HG03064 (cell line): Measurements from ENCODE around the gene DNAH17.

ENCODE experiments used
- ATAC-seq: cut with Tn5 transposase; IDR thresholded peaks from one replicate; pipeline ENCODE4 v1.9.1; 2021; ENCODE audit warnings: low read depth; ENCODE audit not compliant: unreplicated experiment

Gene DNAH17

GRCh38 chr17:78434455-78435329 is 142.5 kb downstream of the DNAH17 start:
- ATAC-seq, result no peak

DNA sequence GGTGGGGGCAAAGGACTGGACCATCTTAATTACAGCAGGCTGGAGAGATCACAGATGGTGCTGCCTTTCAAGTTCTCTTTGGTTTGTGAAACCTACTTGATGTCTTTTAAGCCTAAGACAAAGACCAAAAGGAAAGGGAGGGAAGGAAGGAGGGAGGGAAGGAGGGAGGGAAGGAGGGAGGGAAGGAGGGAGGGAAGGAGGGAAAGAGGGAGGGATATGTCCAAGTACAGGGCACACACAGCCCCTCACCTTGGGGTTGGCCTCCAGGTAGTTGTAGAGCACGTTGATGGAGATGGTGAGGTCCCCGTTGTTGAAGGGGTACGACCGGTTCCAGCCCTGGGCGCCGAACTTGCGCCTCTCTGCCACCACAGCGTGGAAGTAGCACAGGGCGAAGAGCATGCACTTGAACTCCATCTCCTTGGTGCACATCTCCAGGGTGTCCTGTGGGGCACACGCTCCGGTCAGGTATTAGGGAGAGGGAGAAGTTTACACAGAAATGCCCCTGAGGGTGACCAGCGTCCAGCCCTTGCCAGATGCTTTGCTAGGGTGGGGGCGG is 143.3 kb downstream of the DNAH17 start:
- no peak for ATAC-seq

GRCh38 chr17:78433013-78433727 is 144.0 kb downstream of the DNAH17 start:
- ATAC-seq, result no peak

GRCh38 chr17:78432226-78433012 is 144.8 kb downstream of the DNAH17 start:
- no peak for ATAC-seq

GRCh38 chr17:78431692-78431958 is 145.6 kb downstream of the DNAH17 start:
- no peak for ATAC-seq

- ATAC-seq, result no peak
Observed at GRCh38 chr17:78430892-78431691, 146.1 kb downstream of the DNAH17 start.

DNA sequence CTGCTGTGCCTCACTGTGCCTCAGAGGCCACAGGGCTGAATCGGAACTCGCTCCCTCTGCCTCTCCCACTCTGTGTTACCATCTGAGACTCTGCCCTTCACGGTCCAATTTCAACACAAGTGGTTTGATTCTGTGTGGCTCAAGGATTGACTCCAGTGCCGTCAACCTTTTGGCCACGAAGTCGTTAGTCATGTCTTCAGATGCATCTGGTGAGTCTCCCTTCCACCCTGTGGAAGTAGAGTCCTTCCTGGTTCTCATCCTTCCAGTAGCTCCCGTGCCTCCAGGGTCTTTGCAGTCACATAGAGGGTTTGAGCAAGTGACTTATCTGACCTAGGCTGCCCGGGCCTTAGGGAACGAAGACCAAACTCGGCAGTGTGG is 147.6 kb downstream of the DNAH17 start:
- no peak for ATAC-seq

DNA sequence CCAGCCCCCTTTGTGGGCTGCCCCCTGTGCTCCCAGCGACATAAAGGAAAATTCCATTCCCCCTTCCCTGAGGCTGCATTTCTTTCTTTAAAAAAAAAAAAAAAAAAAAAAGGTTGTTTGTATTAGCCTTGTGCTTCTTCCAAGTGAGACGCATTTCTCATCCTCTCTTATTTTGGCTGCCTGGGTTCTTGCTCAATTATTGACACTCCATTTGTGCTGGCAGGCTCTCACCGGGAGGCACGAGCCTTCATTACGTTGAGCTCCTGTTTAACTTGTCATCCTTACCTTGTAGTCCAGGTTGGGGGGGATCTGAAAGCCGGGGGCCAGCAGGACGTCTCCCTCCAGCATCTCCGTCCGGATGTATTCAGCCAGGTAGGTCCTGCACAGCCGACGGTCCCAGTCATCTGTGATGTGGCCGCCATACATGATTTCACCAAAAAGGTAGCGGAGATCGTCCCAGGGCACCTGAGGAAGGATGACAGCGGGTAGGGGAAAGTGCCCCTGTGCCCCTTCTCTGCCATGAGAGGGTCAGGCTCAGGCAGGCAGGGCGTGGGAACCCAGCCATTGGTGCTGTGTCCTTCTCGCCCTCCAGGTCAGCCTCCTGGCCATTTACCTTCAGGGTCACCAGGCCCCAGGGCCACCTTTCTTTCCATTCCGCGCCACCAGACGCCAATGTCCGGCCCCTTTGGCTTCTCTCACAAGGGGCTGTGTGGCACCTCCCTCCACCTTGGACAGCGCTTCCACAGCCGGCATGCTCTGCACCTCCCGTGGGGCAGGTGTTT is 148.2 kb downstream of the DNAH17 start:
- ATAC-seq, result no peak

DNA sequence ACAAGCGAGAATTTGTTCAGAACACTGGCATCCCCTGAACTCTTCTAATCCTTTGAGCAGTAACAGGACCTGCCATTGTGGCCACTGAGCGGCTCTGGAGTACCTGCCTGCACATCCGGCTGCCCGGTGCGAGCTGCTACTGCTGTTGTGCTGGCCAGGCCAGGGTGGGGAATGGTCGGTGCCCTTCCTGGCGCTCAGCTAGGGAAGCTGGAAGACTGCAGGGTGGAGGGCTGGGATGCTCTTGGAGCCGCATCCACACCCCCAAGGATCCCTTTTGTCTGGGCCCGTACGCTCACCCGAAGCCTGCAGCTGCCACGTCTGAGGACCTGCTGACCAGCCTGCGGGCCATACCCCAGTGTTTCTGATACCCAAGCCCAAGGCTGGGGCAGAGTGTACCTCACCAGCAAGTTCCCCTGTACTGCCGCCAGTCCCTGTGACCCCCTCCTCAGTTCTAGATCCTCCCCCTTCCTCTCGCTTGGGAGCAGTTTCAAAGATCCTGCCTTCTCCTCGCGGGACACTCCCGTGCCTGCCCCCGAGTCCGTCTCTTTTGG is 149.1 kb downstream of the DNAH17 start:
- ATAC-seq, result no peak

- ATAC-seq, result no peak
Observed at GRCh38 chr17:78427140-78427539, 150.1 kb downstream of the DNAH17 start.

DNA sequence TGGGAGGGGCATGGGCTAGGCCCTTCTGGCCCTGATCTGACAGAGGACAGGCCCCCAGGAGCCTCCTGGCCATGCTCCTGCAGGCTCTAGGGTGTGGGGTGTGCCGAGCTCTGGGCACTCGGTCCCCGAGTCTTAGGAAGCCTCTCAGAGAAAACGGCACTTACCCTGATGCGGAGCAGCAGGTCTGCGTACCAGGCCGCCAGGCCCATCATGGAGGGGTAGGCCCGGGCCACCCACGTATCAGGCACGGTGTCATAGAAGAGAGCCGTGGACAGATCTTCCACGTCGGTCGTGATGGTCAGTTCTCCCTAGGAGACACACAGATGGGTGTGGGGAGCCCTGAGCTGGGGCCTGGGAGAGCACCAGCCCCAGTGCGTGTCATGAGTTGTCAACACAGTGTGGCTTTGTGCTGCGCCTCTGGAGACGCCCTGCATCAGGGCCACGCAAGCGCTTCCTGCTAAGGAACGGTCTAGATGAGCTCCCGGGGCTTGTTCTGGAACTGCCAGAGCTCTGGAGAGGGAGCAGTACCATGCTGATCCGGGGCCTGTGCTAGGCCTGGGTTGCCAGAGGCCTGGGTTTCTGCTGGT is 150.8 kb downstream of the DNAH17 start:
- ATAC-seq, result no peak

DNA sequence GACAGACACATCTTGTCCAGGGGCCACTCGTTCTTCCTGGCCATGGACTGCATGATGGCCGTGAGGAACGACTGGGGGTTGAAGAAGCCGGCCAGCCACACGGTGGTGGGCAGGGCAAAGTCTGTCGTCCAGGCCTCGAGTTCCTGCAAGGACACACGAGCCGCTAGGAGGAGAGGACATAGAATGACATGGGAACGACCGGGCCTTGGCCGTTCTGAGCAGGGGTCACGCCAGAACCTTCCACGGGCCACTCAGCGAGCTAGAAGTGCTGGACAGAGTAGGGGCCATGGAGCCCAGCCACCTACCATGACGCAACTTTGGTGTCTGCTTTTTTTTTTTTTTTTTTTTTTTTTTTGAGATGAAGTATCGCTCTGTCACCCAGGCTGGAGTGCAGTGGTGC is 151.8 kb downstream of the DNAH17 start:
- ATAC-seq, result no peak

DNA sequence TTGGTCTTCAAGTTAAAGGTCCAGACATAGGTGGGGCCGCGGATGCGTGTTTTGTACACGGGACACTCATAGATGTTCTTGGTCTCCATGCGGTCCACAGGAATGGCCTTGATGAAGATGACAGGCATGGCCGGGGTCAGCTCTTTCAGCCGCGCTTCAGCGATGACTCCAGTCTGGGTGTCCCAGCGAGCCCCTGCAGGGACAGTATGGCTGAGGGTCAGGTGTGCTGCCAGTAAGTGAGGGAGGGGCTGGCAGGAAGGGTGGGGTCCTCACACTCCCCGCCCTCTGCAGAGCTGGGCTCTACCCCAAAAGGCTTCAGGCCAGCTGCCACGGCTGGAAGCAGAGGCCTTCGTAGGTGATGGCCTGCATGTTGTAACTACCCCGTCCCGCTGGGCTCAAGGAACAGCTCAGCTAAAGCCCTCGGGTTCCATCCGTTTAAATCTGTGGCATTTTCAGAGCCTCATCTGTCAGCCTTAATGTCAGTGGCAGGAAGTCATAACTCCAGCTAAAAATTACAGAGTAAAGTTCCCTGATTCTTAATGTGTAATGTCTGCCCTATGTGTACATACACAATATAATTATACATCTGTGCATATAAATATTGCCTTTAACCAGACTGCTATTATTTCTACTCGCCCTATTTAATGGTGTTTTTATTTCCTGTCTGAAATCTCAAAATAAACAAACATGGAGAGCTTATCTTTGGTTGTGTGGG is 153.1 kb downstream of the DNAH17 start:
- ATAC-seq, result no peak

DNA sequence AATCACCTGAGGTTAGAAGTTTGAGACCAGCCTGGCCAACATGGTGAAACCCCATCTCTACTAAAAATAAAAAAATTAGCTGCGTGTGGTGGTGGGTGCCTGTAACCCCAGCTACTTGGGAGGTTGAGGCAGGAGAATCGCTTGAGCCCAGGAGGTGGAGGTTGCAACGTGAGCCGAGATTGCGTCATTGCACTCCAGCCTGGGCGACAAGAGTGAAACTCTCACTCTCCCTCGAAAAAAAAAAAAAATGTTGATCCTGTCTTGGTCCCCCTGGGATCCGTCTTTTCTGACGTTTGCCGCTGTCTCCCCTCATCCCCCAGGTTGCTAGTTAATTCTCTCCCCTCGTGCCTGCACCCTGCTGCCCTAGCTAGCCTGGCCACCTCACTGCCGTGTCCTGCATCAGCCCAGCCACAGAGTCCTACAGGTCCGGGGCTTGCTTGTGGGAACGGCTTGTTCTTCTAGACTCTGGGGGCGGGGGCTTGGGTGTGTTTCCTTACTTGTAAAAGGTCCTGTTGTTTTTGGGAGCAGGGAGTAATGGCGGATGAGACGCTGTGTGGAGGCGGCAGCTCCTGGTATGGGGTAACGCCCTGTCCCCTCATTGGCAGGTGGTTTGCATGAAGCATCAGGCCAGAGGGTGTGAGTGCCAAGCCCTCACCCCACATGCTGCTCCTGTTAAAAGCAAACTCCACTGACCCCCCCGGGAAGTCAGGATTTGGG is 154.2 kb downstream of the DNAH17 start:
- no peak for ATAC-seq

DNA sequence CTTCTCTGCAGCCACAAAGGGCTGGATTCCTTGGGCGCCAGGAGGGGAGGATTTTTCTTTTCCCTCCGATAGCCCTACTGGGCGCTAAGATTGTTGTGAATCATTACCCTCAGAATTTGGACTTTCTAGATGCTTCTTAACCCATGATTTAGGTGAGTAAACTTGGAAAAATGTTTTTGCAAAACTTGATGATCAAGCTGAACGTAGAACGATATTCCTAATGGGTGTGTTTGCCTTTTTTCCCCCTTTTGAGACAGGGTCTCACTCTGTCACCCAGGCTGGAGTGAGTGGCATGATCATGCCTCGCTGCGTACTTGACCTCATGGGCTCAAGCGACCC is 155.0 kb downstream of the DNAH17 start:
- no peak for ATAC-seq

GRCh38 chr17:78421534-78422266 is 155.5 kb downstream of the DNAH17 start:
- no peak for ATAC-seq

DNA sequence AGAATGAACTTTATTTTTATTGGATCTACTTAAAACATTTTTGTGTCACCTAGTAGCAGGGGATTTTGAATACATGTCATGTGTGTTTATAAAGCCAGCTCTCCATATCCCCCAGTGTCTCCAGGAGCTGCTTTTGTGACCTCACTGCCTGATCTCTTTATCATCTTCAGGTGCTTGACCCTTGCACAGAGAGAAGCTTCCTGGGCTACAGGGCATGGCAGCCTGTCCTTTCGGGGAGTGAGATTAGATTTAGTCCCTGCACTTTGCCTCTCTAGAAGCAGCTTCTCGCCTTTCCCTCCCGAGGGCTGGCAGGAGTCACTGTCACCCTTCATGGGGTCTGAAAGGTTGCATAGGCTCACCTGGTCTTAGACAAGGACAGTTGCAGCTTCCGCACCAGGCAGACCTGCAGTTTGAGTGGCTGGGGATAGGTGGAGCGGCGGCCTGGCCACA is 156.1 kb downstream of the DNAH17 start:
- ATAC-seq, result no peak
